Transverse colon (tissue), 3 donors: Measurements from ENCODE around the gene OR6C76.

ENCODE experiments used
- EP300 ChIP-seq: sonication (generic); formaldehyde crosslinking; IDR thresholded peaks from one replicate; pipeline ENCODE4 v1.6.1; 2017; ENCODE audit warnings: antibody characterized with exemption, low read depth
- TF ChIP-seq, protein P1 (sequence below), 5 experiments: fragments of 200-600 bp in 3 of 5; fragments of 450-650 bp in 2 of 5; sonication (generic) in 3 of 5; IDR thresholded peaks; 1 replicate in 2 of 5; 2 replicates in 3 of 5; pipeline ENCODE4 v1.5.1; 2016 to 2017; ENCODE audit warnings: antibody characterized with exemption in 5 of 5, inconsistent platforms in 3 of 5, mild to moderate bottlenecking in 2 of 5, moderate library complexity in 1 of 5

DNA sequence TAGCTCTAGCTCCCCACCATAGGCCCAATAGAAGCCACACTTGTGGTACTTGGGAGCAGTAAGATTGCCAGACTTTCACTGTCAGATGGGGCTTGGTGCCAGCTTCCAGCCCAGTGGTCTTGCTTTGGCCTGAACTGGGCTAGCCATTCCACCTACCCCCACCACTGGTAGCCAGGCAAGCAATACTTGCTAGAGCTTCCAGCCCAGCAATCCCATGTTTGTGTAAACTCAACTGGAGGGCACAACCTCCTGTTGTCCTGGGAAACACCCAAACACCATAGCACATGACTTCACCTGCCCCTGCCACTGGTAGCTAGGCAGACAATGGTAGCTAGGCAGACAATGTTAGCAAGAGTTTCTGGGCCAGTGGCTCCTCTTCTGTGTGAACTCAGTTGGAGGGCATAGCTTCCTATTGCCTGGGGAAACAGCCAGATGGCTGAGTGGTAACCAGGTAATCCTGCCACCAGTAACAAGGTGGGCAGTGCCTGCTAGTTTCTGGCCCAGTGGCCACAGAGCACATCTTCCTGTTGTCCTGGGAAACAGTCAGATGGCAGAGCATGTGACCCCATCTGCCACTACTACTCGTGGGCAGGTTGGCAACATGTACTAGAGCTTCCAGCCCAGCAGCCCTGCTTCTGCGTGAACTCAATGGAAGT lies 5.6 kb upstream of the OR6C76 start:
- TF ChIP-seq, protein P1, sequence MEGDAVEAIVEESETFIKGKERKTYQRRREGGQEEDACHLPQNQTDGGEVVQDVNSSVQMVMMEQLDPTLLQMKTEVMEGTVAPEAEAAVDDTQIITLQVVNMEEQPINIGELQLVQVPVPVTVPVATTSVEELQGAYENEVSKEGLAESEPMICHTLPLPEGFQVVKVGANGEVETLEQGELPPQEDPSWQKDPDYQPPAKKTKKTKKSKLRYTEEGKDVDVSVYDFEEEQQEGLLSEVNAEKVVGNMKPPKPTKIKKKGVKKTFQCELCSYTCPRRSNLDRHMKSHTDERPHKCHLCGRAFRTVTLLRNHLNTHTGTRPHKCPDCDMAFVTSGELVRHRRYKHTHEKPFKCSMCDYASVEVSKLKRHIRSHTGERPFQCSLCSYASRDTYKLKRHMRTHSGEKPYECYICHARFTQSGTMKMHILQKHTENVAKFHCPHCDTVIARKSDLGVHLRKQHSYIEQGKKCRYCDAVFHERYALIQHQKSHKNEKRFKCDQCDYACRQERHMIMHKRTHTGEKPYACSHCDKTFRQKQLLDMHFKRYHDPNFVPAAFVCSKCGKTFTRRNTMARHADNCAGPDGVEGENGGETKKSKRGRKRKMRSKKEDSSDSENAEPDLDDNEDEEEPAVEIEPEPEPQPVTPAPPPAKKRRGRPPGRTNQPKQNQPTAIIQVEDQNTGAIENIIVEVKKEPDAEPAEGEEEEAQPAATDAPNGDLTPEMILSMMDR (IDR thresholded peaks at IDR 0.05), result no peak
- no peak for TF ChIP-seq EP300
